Bronchial epithelial cell (primary cell): ENCODE results near the gene CST7. TPM values are rescaled to one million over a fixed set of nuclear protein-coding genes. Genes with fewer than 3 reads are reported as not detected.
"Not testable (repeated sequence)": the region's sequence is repeated elsewhere in the genome, so short reads cannot be mapped to it uniquely, and the experiment has no call there.

Experiments
- DNase-seq: peaks from one replicate; pipeline ENCODE4 v3.0.0-alpha.2; 2010; ENCODE audit warnings: low read depth
- FAIRE-seq: peaks from 2 replicates; lab custom pipeline; 2011; peaks lifted over from hg19 to GRCh38; lab: Jason Lieb, UNC
- H3K27me3 ChIP-seq: 2 replicates; pipeline ENCODE4 v1.5.1; 2011; ENCODE audit warnings: low read length; ENCODE audit not compliant: control insufficient read depth, insufficient read depth
- H3K36me3 ChIP-seq: 2 replicates; pipeline ENCODE4 v1.5.1; 2011; ENCODE audit warnings: low read length; ENCODE audit not compliant: control insufficient read depth, insufficient read depth
- H3K4me3 ChIP-seq: 2 replicates; pipeline ENCODE4 v1.5.1; 2011; ENCODE audit warnings: mild to moderate bottlenecking, low read depth, low read length, control low read depth
- total RNA-seq: library from RNA; depleted of rRNA; stranded (reverse); fragments of >200 nt; gene quantifications from 2 replicates; pipeline ENCODE4 v1.2.1, GENCODE V29; 2014
- TF ChIP-seq, protein P1 (sequence below): IDR thresholded peaks from 2 replicates; pipeline ENCODE4 v1.5.1; 2011; ENCODE audit warnings: mild to moderate bottlenecking, moderate library complexity, low read length, control low read depth, inconsistent platforms; ENCODE audit not compliant: insufficient read depth, severe bottlenecking

CST7 gene
- total RNA-seq, 1 donor from 2014 or later: not detected

DNA sequence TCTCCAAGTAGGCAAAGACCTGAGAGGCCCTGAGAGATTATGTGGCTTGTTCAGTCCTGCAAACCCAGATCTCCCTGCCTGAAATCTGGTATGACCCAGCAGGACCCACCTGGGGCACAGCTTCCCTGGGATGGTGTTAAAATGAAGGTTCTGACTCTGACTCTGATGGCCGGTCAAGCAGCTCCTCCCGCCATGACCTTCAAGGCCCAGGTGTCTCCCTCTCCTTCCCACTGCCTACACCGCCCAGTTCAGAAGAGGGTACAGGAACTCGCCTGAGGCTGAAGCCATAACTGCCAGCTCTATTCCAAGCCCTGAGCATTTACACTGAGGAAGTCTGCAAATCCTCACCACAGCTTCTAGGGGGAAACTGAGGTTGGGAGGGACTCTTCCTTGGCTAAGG lies 5.9 kb upstream of the CST7 start:
- no peaks in the 10 kb centered on the region for H3K36me3 ChIP-seq
- TF ChIP-seq, protein P1, sequence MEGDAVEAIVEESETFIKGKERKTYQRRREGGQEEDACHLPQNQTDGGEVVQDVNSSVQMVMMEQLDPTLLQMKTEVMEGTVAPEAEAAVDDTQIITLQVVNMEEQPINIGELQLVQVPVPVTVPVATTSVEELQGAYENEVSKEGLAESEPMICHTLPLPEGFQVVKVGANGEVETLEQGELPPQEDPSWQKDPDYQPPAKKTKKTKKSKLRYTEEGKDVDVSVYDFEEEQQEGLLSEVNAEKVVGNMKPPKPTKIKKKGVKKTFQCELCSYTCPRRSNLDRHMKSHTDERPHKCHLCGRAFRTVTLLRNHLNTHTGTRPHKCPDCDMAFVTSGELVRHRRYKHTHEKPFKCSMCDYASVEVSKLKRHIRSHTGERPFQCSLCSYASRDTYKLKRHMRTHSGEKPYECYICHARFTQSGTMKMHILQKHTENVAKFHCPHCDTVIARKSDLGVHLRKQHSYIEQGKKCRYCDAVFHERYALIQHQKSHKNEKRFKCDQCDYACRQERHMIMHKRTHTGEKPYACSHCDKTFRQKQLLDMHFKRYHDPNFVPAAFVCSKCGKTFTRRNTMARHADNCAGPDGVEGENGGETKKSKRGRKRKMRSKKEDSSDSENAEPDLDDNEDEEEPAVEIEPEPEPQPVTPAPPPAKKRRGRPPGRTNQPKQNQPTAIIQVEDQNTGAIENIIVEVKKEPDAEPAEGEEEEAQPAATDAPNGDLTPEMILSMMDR: no peak
- no peak overlapping the region for H3K4me3 ChIP-seq
- FAIRE-seq (no peak), DNase-seq (no peak)
- H3K27me3 ChIP-seq: no peaks in the 10 kb centered on the region

DNA sequence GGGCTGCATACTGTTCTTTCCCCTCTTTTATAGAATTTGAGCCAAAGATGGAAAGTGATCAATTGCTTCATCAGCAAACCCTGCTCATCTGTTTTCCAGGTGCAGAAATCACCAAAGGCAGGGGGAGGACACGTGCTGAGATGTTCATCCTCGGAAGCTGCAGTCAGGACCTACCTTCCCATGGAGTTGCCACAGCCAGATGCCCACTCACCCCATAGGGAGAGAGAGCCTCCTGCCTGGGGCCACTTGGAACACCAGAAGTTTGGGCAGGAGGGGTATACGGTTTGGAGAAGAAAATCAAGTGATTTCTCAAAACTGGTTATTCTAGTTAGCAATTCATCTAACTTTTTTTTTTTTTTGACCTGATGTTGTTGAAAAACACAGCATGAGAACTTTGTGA lies 5.3 kb upstream of the CST7 start:
- H3K4me3 ChIP-seq: no peak overlapping the region
- no peak for FAIRE-seq
- TF ChIP-seq, protein P1: no peak
- DNase-seq: no peak
- H3K36me3 ChIP-seq: no peaks in the 10 kb centered on the region
- no peaks in the 10 kb centered on the region for H3K27me3 ChIP-seq

DNA sequence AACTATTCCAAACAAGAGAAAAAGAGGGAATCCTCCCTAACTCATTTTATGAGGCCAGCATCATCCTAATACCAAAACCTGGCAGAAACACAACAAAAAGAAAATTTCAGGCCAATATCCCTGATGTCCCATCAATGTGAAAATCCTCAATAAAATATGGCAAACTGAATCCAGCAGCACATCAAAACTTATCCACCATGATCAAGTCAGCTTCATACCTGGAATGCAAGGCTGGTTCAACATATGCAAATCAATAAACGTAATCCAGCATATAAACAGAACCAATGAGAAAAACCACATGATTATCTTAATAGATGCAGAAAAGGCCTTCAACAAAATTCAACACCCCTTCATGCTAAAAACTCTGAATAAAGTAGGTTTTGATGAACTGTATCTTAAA lies 2.7 kb upstream of the CST7 start:
- not testable (repeated sequence) for H3K36me3 ChIP-seq, DNase-seq, H3K27me3 ChIP-seq, H3K4me3 ChIP-seq, FAIRE-seq

DNA sequence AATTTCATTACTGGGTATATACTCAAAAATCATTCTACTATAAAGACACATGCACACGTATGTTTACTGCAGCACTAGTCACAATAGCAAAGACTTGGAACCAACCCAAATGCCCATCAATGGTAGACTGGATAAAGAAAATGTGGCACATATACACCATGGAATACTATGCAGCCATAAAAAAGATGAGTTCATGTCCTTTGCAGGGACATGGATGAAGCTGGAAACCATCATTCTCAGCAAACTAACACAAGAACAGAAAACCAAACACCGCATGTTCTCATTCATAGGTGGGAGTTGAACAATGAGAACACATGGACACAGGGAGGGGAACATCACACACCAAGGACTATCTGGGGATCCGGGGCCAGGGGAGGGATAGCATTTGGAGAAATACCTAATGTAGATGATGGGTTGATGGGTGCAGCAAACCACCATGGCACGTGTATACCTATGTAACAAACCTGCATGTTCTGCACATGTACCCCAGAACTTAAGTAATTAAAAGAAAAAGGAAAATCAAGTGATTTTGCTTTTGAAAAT lies 602 bp upstream of the CST7 start:
- not testable (repeated sequence) for H3K36me3 ChIP-seq, DNase-seq, H3K27me3 ChIP-seq, FAIRE-seq, H3K4me3 ChIP-seq

DNA sequence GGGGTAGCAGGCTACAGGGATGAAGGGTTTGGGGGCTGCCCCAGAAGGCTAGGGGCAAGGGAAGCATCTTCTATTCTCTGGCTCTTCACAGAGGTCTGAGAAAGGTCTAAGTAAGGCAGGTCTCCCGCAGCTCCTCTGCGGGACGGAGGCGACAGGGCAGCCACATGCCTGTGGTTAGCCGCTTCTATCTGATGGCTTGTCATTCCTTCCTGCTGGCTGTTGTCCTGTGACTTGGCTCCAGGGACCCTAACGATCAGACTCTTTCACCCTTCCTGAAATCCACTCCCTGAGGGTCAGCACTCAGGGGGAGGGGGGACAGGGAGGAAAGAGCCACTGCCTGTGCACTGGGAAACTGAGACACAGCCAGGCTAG lies 673 bp downstream of the CST7 start:
- no peaks in the 10 kb centered on the region for H3K27me3 ChIP-seq
- peaks cover 2% of the 10 kb centered on the region for H3K36me3 ChIP-seq
- FAIRE-seq (no peak), DNase-seq (no peak)
- TF ChIP-seq, protein P1: no peak
- H3K4me3 ChIP-seq: no peak overlapping the region

DNA sequence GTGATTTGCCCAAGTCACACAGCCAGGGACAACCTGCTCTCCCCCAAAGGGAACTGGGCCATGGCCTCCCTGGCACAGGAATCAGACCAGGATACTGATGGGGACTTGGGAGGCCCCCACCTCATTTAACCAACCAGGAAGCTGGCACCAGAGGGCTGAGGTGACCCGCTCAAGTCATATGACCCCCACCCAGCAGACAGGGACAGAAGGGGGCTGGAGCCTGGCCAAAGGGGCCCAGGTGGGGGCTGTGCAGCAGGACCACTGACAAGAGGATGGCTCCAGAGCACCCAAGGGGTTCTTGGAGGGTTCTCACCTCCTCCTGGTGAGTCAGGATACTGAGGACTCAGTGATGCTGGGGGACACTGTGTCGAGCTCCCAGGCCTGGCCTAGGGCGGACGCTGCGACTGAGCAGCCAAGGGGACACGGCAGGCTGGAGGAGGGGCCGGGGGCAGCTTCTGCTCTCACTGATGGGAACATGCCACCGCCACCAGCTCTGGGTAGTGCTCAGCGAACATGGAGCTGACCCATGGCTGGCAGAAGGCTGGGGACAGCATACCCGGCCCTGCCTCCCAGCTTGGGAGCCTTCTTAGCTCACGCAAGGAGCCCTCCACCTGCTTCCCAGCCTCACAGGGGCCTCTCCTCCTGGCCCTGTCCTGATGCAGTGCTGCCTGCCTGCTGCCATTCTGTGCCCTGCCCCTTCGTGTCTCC lies 1.2 kb downstream of the CST7 start:
- peak; percentile 28 for FAIRE-seq
- TF ChIP-seq, protein P1: no peak
- Histone ChIP-seq H3K4me3 (no peak overlapping the region), H3K27me3 (no peaks in the 10 kb centered on the region), H3K36me3 (peaks cover 2% of the 10 kb centered on the region)
- no peak for DNase-seq
